GM19025 (cell line): ENCODE data around the gene CCL11.
"Not testable (repeated sequence)": the region's sequence is repeated elsewhere in the genome, so short reads cannot be mapped to it uniquely, and the experiment has no call there.

Source experiments
- ATAC-seq: cut with Tn5 transposase; IDR thresholded peaks from one replicate; pipeline ENCODE4 v1.9.1; 2021; ENCODE audit warnings: mild to moderate bottlenecking, low read depth, moderate library complexity; ENCODE audit not compliant: unreplicated experiment

CCL11 gene

DNA sequence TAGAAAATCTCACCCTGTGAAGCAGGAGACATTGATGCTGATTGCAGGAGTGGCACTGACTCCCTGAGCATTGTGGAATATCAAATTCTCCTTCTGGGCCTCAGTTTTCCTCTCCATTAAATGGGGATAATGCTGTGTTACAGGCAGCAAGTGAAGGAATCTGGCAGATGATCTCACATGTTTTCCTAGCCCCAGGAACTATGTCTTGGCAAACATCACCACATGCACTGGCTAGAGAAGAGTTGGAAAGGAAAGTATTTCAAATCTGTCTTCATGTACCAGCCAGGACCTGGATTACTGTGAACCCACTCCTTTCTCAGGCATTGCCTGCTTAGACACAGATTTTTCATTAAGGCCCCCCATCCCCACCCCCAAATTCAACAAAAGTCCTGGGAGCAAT is 20.1 kb downstream of the CCL11 start:
- no peak for ATAC-seq

DNA sequence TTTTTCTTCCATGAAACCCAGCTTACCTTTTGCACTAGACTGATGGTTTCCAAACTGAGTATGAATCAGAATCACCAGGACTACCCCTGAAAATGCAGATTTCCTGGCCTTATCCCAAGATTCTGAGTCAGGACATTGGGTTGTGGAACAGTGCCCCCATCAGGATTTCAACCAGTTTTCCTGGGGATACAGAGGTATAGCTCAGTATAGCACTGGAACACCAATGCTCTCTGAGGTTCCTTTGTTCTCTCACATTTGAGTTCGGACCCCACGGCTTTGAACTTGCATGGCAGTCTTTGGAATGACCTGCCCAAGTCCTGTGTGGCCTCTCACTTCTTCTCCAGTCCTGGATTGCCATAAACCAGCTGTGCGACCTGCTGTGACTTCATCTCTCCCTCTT is 20.9 kb downstream of the CCL11 start:
- ATAC-seq, result no peak

DNA sequence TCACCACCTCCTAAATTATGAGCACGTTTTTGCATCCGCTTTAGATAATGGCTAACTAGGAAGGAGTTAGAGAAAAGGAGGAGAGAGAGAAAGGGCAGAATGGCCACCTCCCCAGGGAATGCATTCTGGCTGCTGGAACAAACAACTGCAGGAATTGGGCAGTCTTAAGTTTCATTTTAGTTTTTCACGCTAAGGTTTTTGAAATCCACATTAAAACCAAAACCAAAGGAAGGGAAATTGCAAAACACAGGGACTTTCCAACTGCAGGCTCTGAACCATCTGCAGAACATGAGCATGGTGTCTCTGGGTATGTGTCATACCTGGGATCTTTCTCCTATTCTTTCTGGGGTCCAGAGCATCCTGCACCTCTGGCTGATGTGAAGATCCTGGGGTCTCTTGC is 21.6 kb downstream of the CCL11 start:
- no peak for ATAC-seq

- no peak for ATAC-seq
Measured at GRCh38 chr17:34308371-34308770, 22.8 kb downstream of the CCL11 start.

DNA sequence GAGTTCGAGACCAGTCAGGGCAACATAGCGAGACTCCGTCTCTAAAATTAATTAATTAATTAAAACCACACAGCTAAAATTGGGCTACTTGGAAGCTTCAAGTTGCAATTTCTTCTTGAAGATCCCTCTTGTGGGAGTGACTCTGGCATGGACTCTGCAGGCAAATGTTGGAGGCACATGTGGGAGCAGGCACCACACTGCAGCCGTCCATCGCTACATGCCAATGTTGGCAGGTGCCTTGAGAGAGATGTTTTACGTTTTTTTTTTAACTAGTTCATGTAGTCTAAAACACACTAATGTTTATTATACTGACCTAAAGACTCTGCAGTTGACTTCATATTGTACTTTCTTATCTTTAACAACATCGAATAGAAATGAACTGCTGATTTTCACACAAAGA is 25.7 kb downstream of the CCL11 start:
- no peak for ATAC-seq

GRCh38 chr17:34312080-34312479 is 26.5 kb downstream of the CCL11 start:
- ATAC-seq, result no peak

DNA sequence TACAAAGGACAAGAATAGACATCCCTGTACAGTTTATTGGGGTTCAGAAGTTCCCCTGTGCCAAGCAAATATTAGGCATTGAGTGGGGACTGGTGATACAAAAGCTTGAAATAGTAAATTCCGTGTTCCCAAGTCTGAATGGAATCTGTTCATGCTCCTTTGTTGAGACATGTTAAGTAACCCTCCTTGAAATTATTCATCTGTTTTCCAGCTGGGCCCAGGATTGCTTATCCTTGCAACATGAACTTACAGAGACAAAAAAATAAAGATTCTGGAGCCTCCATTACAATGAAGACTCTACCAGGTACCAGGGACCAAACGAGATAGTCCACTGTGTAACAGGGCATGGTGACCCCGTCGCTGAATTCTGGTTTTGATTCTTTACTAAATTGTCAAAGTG is 27.6 kb downstream of the CCL11 start:
- ATAC-seq, result no peak

- ATAC-seq, result no peak
Measured at GRCh38 chr17:34314279-34314678, 28.7 kb downstream of the CCL11 start.

DNA sequence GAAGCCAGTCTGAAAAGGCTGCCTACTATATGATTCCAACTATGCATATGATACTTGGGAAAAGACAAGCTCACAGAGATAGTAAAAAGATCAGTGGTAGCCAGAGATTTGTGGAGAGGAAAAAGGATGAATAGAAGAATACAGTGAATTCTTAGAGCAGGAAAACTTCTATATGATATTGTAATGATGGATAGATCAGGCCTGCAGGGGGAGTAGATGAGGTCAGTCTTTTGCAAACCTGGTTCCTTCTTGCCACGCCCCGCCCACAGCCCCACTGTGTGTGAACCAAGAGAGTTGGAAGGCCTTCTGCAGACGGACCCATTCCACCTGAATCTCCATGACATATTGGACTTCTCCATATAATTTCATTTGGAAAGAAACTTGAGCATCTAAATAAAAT is 32.9 kb downstream of the CCL11 start:
- ATAC-seq, result no peak

DNA sequence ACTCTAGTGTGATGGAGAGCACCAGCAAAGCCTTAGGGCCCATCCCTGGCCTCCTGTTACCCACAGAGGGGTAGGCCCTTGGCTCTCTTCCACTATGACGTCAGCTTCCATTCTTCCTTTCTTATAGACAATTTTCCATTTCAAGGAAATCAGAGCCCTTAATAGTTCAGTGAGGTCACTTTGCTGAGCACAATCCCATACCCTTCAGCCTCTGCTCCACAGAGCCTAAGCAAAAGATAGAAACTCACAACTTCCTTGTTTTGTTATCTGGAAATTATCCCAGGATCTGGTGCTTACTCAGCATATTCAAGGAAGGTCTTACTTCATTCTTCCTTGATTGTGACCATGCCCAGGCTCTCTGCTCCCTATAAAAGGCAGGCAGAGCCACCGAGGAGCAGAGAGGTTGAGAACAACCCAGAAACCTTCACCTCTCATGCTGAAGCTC is 33.5 kb downstream of the CCL11 start, which contains the start of gene CCL8:
Gene CCL8 (plus strand): TSS at position 397 of the 445 bp plus-strand sequence. CDS start 67 bp downstream, outside the sequence.
- no peak for ATAC-seq

- ATAC-seq, result no peak
Measured at GRCh38 chr17:34321964-34322363, 36.4 kb downstream of the CCL11 start.

DNA sequence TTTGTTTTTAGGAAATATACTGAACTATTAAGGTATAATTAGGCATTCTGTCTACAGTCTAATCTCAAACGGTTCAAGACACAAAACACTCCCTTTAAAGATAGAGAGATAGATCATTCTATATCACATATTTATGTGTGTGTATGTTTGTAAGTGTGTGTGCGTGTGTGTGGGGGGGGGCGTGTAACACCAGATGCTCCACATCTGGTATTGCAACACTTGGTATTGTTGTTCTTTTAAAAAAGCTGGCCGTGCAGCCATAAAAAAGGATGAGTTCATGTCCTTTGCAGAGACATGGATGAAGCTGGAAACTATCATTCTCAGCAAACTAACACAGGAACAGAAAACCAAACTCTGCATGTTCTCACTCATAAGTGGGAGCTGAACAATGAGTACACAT is 42.0 kb downstream of the CCL11 start:
- ATAC-seq, result not testable (repeated sequence)

GRCh38 chr17:34337701-34338100 is 52.2 kb downstream of the CCL11 start:
- no peak for ATAC-seq
